ENCODE data around the gene RBM11. TPM values are rescaled to one million over a fixed set of nuclear protein-coding genes. Genes with fewer than 3 reads are reported as not detected.

Gene RBM11
- total and polyA plus RNA-seq, 9 of the 15 experiments (the other 6 are each of a cell fraction or from before 2014, with no cell fraction given) = 0.98 to 5.3 (median 2.9) TPM

DNA sequence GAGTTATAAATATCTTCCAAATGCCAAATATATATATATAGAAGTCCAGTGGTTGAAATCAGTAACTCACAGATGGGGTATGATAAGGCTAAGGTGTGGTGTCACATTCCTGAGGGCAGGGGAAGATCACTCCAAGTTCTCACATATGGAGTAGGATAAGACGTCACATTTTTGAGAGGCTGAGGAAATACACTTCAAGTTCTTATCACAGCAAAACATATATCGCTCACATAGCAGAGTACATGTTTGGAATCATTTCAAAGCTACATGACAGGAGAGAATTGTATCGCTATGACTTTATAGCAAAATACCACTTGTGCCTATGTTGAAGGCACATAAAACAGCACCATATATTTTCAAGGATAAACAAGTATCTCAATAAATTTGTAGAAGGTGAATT is 55.1 kb downstream of the RBM11 start (continued):
- TF ChIP-seq FOXK1 (CRISPR knock-in tag; IDR thresholded peaks at IDR 0.05; ENCODE audit: borderline replicate concordance) = no peak
- TF ChIP-seq, protein P1, sequence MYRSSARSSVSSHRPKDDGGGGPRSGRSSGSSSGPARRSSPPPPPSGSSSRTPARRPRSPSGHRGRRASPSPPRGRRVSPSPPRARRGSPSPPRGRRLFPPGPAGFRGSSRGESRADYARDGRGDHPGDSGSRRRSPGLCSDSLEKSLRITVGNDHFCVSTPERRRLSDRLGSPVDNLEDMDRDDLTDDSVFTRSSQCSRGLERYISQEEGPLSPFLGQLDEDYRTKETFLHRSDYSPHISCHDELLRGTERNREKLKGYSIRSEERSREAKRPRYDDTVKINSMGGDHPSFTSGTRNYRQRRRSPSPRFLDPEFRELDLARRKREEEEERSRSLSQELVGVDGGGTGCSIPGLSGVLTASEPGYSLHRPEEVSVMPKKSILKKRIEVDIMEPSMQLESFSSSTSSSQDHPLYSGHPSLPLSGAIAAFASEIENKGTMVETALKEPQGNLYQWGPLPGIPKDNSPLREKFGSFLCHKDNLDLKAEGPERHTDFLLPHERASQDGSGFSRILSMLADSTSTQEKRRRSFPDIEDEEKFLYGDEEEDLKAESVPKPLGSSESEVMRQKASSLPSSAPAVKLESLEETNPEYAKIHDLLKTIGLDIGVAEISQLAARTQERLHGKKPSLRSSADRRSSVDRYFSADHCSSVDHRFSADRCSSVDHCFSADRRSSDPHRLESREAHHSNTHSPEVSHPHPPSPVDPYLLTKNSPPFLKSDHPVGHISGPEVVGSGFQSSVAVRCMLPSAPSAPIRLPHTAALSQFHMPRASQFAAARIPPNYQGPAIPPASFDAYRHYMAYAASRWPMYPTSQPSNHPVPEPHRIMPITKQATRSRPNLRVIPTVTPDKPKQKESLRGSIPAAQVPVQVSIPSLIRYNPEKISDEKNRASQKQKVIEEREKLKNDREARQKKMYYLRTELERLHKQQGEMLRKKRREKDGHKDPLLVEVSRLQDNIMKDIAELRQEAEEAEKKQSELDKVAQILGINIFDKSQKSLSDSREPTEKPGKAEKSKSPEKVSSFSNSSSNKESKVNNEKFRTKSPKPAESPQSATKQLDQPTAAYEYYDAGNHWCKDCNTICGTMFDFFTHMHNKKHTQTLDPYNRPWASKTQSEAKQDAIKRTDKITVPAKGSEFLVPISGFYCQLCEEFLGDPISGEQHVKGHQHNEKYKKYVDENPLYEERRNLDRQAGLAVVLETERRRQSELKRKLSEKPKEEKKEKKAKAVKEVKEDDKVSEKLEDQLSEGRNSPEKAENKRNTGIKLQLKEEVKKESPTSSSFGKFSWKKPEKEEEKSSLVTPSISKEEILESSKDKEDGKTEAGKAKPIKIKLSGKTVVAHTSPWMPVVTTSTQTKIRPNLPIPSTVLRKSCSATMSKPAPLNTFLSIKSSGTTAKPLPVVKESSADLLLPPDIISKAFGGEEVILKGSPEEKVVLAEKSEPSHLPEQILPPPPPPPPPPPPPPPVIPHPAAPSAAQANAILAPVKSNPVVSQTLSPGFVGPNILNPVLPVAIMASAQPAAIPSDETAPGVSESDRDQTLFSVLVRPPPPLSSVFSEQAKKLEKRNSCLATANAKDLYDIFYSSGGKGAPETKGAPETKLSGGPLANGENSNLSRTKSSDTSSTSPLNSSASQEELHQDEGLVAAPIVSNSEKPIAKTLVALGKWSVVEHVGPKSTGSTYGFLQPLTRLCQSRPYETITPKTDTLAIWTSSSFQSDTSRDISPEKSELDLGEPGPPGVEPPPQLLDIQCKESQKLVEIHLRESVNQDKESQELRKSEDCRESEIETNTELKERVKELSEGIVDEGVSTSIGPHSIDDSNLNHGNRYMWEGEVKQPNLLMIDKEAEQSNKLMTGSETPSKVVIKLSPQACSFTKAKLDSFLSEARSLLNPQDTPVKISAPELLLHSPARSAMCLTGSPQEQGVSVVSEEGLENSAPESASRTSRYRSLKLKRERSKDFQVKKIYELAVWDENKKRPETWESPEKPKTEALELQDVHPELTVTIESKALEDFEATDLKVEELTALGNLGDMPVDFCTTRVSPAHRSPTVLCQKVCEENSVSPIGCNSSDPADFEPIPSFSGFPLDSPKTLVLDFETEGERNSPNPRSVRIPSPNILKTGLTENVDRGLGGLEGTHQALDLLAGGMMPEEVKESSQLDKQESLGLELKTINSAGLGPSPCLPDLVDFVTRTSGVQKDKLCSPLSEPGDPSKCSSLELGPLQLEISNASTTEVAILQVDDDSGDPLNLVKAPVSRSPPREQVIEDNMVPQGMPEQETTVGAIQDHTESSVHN (IDR thresholded peaks at IDR 0.05; ENCODE audit: borderline replicate concordance in 1 of 2, low read depth in 1 of 2) = no peak

All from K562 (cell line).